HFF-Myc (cell line): Measurements from ENCODE around the gene CTU2.

Source experiments
- DNase-seq: peaks from one replicate; pipeline ENCODE4 v3.0.0-alpha.2; 2011; ENCODE audit warnings: low read depth; ENCODE audit errors: extremely low read depth
- H3K4me3 ChIP-seq: replicated peaks from 2 replicates; pipeline ENCODE4 v1.5.1; 2011; ENCODE audit warnings: low read depth, mild to moderate bottlenecking, control low read depth, low read length
- TF ChIP-seq, protein P1 (sequence below): IDR thresholded peaks from 2 replicates; pipeline ENCODE4 v1.5.1; 2012; ENCODE audit warnings: mild to moderate bottlenecking, low read depth, low read length, control low read depth; ENCODE audit errors: missing control alignments

CTU2 gene

DNA sequence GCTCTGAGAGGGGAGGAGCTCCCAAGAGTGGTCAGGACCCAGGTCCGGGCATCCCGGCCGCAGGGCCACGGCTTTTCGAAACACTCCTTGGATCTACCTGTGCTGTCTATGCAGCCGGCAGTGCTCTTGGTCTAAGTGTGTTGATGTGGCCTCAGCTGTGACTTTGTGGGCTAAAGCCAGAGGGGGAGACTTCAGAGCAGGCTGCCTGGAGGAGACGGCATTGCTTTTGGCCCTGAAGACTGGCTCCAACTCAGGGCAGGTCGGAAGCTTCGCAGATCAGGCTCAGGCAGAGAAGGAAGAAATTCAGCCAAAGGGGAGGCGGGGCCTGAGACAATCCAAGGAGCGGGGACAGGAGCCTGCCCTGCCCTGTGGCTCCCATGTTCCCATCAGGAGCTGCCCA, 47.3 kb downstream of the CTU2 start:
- TF ChIP-seq, protein P1, sequence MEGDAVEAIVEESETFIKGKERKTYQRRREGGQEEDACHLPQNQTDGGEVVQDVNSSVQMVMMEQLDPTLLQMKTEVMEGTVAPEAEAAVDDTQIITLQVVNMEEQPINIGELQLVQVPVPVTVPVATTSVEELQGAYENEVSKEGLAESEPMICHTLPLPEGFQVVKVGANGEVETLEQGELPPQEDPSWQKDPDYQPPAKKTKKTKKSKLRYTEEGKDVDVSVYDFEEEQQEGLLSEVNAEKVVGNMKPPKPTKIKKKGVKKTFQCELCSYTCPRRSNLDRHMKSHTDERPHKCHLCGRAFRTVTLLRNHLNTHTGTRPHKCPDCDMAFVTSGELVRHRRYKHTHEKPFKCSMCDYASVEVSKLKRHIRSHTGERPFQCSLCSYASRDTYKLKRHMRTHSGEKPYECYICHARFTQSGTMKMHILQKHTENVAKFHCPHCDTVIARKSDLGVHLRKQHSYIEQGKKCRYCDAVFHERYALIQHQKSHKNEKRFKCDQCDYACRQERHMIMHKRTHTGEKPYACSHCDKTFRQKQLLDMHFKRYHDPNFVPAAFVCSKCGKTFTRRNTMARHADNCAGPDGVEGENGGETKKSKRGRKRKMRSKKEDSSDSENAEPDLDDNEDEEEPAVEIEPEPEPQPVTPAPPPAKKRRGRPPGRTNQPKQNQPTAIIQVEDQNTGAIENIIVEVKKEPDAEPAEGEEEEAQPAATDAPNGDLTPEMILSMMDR: no peak
- no peak for DNase-seq
- H3K4me3 ChIP-seq: no peak overlapping the region

DNA sequence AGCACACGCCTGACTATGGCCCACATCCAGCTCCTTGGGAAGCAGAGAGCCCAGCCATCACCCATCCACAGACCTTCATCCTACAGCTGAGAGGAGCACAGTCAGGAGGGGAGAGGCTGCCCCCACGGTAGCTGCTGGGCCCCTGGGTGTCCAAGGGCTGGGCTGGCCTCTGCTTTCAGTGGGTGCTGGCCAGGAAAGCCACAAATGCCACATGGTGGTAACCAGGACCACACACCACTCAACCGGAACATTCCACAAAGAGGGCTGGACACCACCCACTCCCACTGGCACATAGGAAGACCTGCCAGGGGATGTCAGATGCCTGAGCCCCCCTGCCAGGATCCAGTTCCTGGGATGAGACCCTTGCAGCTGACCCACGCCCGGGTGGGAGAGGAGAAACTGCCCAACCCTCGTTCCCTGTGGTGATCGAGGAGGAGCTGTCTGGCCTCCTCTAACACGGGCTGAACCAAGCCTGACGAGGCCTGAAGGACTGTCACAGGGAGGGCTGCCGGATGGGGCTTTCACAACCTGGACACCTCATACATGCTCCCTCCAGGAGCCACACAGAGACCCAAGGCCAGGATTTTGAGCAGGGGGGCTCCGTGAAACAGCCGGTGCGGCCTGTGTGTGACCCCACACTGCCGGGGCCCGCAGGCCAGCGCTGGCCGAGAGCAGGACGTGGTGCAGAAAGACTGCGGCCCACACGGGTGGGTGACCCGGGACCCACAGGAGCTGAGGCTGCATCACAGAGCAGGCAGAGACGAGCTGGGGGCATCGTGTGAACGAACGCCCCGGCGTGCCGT, 48.0 kb downstream of the CTU2 start:
- no peak for DNase-seq
- TF ChIP-seq, protein P1: no peak
- H3K4me3 ChIP-seq: no peak overlapping the region

DNA sequence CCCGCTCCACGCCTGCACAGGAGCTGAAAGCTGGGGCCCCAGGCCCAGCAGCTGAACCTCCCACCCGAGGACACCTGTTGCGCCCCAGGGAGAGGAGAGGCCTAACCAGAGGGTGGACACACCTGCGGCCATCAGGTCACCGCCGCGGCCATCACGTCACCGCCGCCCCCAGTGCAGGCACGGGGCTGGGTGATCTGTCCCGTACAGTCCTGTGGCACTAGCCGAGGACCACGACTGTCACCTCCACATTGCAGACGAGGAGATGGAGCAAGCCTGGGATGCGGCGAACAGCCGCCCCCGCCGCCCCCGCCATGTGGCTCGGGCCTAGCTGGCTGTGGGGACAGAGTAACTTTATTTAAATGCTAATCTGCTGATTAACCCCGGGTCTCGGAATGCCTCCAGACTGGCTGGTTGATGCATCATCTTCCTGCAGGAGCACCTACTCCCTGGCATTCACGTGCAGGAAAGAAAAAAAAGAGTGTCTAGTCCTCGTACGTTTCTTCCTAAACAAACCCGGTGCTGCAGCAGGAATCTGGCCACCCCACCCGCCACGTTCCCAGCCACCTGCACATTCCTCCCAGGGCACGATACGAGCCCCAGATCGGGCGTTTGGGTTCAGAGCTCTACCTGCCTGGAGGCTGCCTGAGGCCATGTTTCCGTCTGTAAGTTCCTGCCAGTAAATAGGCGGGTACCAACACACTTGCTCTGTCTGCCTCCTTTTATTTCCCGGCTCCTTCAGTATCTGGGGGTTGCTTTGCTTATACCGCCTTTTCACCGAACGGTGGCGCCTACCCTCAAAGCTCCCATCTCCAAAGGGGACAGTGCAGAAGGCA, 48.8 kb downstream of the CTU2 start:
- TF ChIP-seq, protein P1: peak; percentile 26
- H3K4me3 ChIP-seq: no peak overlapping the region
- no peak for DNase-seq

DNA sequence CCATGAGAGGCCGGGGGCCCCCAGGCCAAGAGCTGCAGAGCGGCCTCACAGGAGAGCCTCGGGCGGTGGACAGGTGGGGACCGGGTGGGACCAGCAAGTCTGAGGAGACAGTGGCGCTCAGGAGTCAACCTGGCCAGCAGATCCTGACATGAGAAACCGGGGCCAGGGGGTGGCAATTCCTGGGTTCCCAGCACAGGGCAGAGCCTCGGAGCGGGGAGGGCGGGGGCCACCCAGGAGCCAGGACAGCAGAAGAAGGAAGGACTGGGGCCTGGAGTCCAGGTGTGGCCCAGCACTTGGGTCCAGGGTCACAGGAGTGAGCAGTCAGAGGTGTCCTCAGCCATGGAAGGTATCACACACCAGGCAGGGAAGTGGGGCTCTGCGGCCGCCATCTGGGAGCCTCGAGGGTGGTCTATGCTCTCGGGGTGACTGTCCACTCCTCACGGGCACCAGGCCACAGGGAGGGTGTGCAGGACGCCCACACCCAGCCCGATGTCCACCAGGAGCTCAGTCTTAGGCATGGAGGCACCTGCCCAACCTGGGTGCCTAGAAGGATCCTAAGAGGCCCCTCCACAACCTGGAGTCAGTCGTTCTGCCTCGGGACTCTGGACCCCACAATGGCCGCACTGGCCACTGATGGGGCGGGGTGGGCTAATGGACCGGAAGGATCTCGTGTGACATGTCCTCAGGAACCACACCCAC, 49.6 kb downstream of the CTU2 start:
- no peak overlapping the region for H3K4me3 ChIP-seq
- TF ChIP-seq, protein P1: no peak

DNA sequence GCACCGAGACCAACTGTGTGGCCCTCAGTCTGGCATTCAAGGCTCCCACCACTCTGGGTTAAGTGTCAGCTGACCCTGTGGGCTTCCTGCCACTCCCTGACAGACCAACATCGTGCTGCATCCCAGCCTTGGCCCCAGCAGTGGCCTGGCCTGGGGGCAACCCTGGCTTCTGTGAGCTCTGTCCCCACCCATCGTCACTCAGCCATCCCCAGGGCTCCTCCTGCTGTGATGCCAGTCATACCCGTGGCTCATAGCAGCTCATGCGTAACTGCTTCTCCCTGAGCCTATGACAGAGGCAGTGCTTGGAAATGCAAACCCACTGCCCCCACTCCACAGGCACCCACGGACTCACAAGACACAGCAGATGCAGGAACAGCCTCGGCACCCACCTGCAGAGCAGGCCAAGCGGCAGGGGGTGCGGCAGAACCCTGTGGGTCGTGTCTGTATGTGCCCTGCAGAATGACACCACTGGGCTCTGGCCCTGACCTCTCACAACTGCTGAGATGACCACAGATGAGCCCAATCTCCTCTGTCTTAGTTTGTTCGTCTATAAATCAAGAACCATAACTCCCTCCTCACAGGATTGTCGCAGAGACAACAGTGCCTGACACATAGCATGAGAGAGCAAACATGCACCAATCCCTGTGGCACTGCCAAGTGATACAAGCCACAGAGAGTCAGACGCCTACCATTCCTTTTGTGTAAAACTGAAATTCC, 52.1 kb downstream of the CTU2 start:
- TF ChIP-seq, protein P1: no peak
- H3K4me3 ChIP-seq: no peak overlapping the region
- DNase-seq: no peak

More for the DNA sequence above, 49.6 kb downstream of the CTU2 start:
- no peak for DNase-seq

DNA sequence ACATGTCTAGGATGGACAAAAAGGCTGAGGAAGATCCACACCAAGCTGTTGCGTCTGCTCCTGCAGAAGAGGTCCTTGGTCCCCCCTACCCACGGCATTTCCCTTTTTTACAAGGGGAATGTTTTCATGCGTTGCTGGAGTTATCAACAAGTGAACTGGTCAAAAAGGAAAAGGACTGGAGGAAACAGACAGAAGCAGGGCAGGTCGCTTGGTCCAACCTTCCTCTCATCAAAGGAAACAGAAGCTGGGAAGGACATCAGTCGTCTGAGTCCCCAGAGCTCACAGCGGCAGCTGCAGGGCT, 52.6 kb downstream of the CTU2 start:
- no peak for DNase-seq
- no peak overlapping the region for H3K4me3 ChIP-seq
- TF ChIP-seq, protein P1: no peak
